Epithelial cell of esophagus (primary cell): ENCODE measurements around the gene UBN2.

ENCODE experiments used
- DNase-seq: peaks from one replicate; pipeline ENCODE4 v3.0.0; 2010; ENCODE audit warnings: low read depth
- H3K4me3 ChIP-seq: 2 replicates; pipeline ENCODE4 v1.5.1; 2011; ENCODE audit warnings: mild to moderate bottlenecking, low read length, control low read depth
- TF ChIP-seq, protein P1 (sequence below): IDR thresholded peaks from 2 replicates; pipeline ENCODE4 v1.5.1; 2011; ENCODE audit warnings: low read depth, mild to moderate bottlenecking, low read length, control low read depth, inconsistent platforms; ENCODE audit not compliant: insufficient read depth; ENCODE audit errors: missing control alignments

Gene UBN2

DNA sequence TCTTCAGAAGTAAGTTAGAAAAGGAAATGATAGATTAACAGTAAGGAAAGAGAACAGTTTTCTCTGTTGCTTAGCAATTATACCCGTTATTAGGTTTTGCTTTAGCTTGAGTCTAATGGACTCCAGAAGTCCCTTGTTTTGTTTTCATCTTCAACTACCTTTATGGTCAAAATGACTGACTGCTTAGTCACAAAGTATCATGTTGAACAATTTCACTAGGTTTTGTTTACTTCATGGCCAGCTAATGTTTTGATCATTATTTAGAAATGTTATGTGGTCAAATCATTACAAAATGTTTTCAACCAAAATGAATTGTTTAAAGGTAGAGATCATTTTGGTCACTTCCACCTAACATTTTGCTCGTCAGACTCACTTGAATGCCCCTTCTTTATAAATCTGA is 1.9 kb downstream of the UBN2 start:
- peak overlapping the region; percentile 66 for H3K4me3 ChIP-seq
- TF ChIP-seq, protein P1, sequence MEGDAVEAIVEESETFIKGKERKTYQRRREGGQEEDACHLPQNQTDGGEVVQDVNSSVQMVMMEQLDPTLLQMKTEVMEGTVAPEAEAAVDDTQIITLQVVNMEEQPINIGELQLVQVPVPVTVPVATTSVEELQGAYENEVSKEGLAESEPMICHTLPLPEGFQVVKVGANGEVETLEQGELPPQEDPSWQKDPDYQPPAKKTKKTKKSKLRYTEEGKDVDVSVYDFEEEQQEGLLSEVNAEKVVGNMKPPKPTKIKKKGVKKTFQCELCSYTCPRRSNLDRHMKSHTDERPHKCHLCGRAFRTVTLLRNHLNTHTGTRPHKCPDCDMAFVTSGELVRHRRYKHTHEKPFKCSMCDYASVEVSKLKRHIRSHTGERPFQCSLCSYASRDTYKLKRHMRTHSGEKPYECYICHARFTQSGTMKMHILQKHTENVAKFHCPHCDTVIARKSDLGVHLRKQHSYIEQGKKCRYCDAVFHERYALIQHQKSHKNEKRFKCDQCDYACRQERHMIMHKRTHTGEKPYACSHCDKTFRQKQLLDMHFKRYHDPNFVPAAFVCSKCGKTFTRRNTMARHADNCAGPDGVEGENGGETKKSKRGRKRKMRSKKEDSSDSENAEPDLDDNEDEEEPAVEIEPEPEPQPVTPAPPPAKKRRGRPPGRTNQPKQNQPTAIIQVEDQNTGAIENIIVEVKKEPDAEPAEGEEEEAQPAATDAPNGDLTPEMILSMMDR = no peak
- peak; percentile 79 for DNase-seq

DNA sequence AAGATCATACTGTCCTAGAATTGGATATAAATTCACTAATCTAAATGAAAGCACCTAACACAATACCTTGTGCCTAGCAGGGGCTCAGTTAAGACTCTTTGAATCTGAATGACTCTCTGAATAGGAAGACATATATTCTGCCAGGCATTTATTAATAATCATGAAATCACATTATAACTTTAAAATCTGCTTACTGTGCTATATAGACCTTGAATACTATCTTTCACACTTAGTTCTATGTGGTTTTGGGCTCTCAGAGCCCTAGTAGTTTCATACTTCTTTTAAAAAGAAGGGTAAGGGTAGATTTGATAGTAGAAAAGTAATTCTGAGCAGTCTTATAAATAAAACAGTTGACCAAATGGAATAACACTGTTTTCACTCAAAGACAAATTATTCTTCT is 10.2 kb downstream of the UBN2 start:
- no peak overlapping the region for H3K4me3 ChIP-seq
- TF ChIP-seq, protein P1 = no peak
- no peak for DNase-seq

- TF ChIP-seq, protein P1 = no peak
- DNase-seq = peak; percentile 86
- no peak overlapping the region for H3K4me3 ChIP-seq
Observed at GRCh38 chr7:139242741-139243281, 11.8 kb downstream of the UBN2 start.

- H3K4me3 ChIP-seq = no peak overlapping the region
- TF ChIP-seq, protein P1 = no peak
- no peak for DNase-seq
Observed at GRCh38 chr7:139245401-139245800, 14.4 kb downstream of the UBN2 start.

DNA sequence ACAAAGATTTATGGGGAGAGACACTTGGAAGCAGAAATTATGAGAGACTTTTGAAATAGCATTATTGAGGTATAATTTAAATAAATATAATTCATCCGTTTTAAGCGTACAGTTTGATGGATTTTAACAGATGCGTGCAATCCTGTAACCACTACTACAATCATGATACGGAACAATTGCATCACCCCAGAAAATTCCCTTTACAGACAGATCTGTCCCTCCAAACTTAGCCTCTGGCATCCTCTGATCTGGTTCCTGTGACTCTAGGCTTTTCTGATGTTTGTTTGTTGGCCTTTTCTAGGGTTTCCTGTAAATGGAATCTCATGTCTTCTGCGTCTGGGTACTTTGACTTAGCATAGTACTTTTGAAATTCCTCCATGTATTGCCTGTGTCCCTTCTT is 15.5 kb downstream of the UBN2 start:
- TF ChIP-seq, protein P1 = no peak
- DNase-seq = no peak

DNA sequence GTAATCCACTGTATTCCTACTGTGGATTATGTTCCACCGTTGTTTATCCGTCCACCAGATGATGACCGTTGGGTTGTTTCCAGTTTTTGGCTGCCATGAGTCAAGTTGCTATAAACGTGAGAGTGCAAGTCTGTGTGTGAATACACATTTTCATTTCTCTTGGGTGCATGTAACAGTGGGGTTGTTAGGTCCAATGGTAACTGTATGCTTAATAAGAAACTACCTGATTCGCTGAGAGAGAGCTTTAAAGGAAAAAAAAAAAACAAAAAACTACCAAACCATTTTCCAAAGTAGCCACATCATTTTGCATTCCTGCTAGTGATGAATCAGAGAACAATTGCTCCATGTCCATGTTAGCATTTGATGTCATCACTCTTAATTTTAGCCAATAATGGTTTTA is 15.9 kb downstream of the UBN2 start:
- peak; percentile 28 for DNase-seq
- TF ChIP-seq, protein P1 = no peak

More for the DNA sequence above, 15.5 kb downstream of the UBN2 start:
- H3K4me3 ChIP-seq = no peak overlapping the region

GRCh38 chr7:139249179-139249810 is 18.3 kb downstream of the UBN2 start:
- DNase-seq = peak; percentile 27
- TF ChIP-seq, protein P1 = no peak

More for the DNA sequence above, 15.9 kb downstream of the UBN2 start:
- H3K4me3 ChIP-seq = no peak overlapping the region

More at GRCh38 chr7:139249179-139249810, 18.3 kb downstream of the UBN2 start:
- no peak overlapping the region for H3K4me3 ChIP-seq
